Vagina (tissue), 2 donors: ENCODE data around the gene ANKS3. TPM values are rescaled to one million over a fixed set of nuclear protein-coding genes. Genes with fewer than 3 reads are reported as not detected.

Experiments
- DNase-seq, 2 donors: peaks; one replicate each; pipeline ENCODE4 v3.0.0-alpha.2; 2017; ENCODE audit errors: extremely low spot score in 2 of 2
- H3K27ac ChIP-seq: fragments of 200-600 bp; sonication (generic); one replicate; pipeline ENCODE4 v1.5.1; 2019
- H3K27me3 ChIP-seq: fragments of 200-600 bp; sonication (generic); one replicate; pipeline ENCODE4 v1.5.1; 2019
- H3K36me3 ChIP-seq, 2 donors: fragments of 200-600 bp; sonication (generic); one replicate each; pipeline ENCODE4 v1.5.1; 2017 to 2019
- H3K4me1 ChIP-seq: fragments of 200-600 bp; sonication (generic); one replicate; pipeline ENCODE4 v1.5.1; 2019
- H3K4me3 ChIP-seq, 2 donors: fragments of 200-600 bp; sonication (generic); 1 replicate in 1 of 2; 2 replicates in 1 of 2; pipeline ENCODE4 v1.5.1; 2016 to 2019
- H3K9me3 ChIP-seq: fragments of 200-600 bp; sonication (generic); one replicate; pipeline ENCODE4 v1.5.1; 2019
- CTCF ChIP-seq, 3 experiments: fragments of 450-650 bp in 2 of 3; fragments of 200-600 bp in 1 of 3; sonication (generic) in 1 of 3; IDR thresholded peaks; one replicate each; pipeline ENCODE4 v1.5.1; 2017 to 2019; ENCODE audit warnings: antibody characterized with exemption in 3 of 3, mild to moderate bottlenecking in 2 of 3, moderate library complexity in 2 of 3
- POLR2A ChIP-seq, 2 donors: fragments of 450-650 bp; IDR thresholded peaks; one replicate each; pipeline ENCODE4 v1.6.1; 2017; ENCODE audit warnings: antibody characterized with exemption in 2 of 2, mild to moderate bottlenecking in 2 of 2, moderate library complexity in 2 of 2
- POLR2AphosphoS5 ChIP-seq, 2 donors: sonication (generic); formaldehyde crosslinking; IDR thresholded peaks; one replicate each; pipeline ENCODE4 v1.9.0; 2017; ENCODE audit warnings: antibody characterized with exemption in 2 of 2, mild to moderate bottlenecking in 2 of 2, low read depth in 1 of 2; ENCODE audit not compliant: insufficient read depth in 1 of 2
- intact Hi-C: fragments of 100-400 bp; cut with DNase I; formaldehyde crosslinking; loops from one replicate; pipeline ENCODE4 v1.15.1; 2023
- total RNA-seq: library from RNA; depleted of rRNA; stranded (reverse); fragments of >200 nt; gene quantifications from one replicate; pipeline ENCODE4 v1.2.3, GENCODE V29; 2016

The ANKS3 gene
- total RNA-seq, 1 donor from 2014 or later, result 25.3 TPM

DNA sequence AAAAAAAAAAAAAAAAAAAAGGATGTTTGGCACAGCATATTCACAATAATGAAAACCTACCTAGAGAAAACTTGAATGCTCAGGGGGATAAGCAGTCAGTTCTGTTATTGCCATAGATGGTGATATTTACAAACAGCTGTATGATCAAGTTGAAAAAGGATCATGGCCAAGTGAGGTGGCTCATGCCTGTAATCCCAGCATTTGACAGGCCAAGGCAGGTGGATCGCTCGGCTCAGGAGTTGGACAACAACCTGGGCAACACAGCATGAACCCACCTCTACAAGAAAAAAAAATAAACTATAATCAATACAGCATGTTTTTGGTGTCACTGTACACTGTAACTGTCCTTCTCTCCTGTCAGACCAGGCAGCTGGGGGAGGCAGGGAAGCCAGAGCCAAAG lies 19.1 kb downstream of the ANKS3 start:
- Histone ChIP-seq H3K36me3 (peaks cover 0 to 30% of the 10 kb centered on the region in 2 donors), H3K4me1 (no peaks in the 10 kb centered on the region), H3K4me3 (no peak overlapping the region), H3K27me3 (no peaks in the 10 kb centered on the region), H3K9me3 (no peaks in the 10 kb centered on the region), H3K27ac (no peak overlapping the region)
- no peak for TF ChIP-seq POLR2A (IDR thresholded peaks at IDR 0.05)
- no peak for TF ChIP-seq POLR2AphosphoS5 (IDR thresholded peaks at IDR 0.05; ENCODE audit: insufficient read depth in 1 of 2, low read depth in 1 of 2)
- TF ChIP-seq CTCF (IDR thresholded peaks at IDR 0.05), result no peak
- intact Hi-C loops, result no loop called here
- no peak for DNase-seq

- no peaks in the 10 kb centered on the region for H3K27me3 ChIP-seq
Measured at GRCh38 chr16:4713663-4714501, 20.2 kb downstream of the ANKS3 start.

DNA sequence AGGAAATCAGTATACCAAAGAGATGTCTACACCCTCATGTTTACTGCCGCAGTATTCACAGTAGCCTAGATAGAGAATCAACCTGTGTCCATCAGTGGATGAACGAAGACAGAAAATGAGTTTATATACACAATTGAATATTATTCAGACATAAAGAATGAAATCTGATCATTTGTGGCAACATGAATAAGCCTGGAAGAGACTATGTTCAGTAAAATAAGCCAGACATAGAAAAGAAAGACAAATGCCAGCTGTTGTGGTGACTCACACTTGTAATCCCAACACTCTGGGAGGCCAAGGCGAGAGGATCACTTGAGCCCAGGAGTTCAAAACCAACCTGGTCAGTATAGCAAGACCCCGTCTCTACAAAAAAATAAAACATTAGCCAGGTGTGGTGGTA lies 24.6 kb downstream of the ANKS3 start:
- peaks cover 3 to 52% of the 10 kb centered on the region in 2 donors for H3K36me3 ChIP-seq
- TF ChIP-seq POLR2A (IDR thresholded peaks at IDR 0.05), result no peak
- no peak for TF ChIP-seq CTCF (IDR thresholded peaks at IDR 0.05)
- TF ChIP-seq POLR2AphosphoS5 (IDR thresholded peaks at IDR 0.05; ENCODE audit: insufficient read depth in 1 of 2, low read depth in 1 of 2), result no peak

More at GRCh38 chr16:4713663-4714501, 20.2 kb downstream of the ANKS3 start:
- intact Hi-C loops, result no loop called here
- peaks cover 0 to 32% of the 10 kb centered on the region in 2 donors for H3K36me3 ChIP-seq
- H3K4me3 ChIP-seq, result no peak overlapping the region
- H3K27ac ChIP-seq, result no peak overlapping the region
- no peaks in the 10 kb centered on the region for H3K4me1 ChIP-seq
- H3K9me3 ChIP-seq, result no peaks in the 10 kb centered on the region
- TF ChIP-seq POLR2AphosphoS5 (IDR thresholded peaks at IDR 0.05; ENCODE audit: insufficient read depth in 1 of 2, low read depth in 1 of 2) (no peak), POLR2A (IDR thresholded peaks at IDR 0.05) (no peak), CTCF (IDR thresholded peaks at IDR 0.05) (no peak)
- DNase-seq, result no peak

GRCh38 chr16:4706871-4707270 lies 27.2 kb downstream of the ANKS3 start:
- intact Hi-C loops, result no loop called here
- DNase-seq, result no peak
- peaks cover 3 to 39% of the 10 kb centered on the region in 2 donors for H3K36me3 ChIP-seq

More for the DNA sequence above, 24.6 kb downstream of the ANKS3 start:
- H3K9me3 ChIP-seq, result no peaks in the 10 kb centered on the region
- no peaks in the 10 kb centered on the region for H3K4me1 ChIP-seq
- H3K27ac ChIP-seq, result no peak overlapping the region
- DNase-seq, result no peak
- intact Hi-C loops, result no loop called here
- no peak overlapping the region for H3K4me3 ChIP-seq
- no peaks in the 10 kb centered on the region for H3K27me3 ChIP-seq

More at GRCh38 chr16:4706871-4707270, 27.2 kb downstream of the ANKS3 start:
- Histone ChIP-seq H3K27ac (no peak overlapping the region), H3K9me3 (no peaks in the 10 kb centered on the region), H3K4me3 (no peak overlapping the region), H3K4me1 (no peaks in the 10 kb centered on the region), H3K27me3 (no peaks in the 10 kb centered on the region)
- TF ChIP-seq CTCF (IDR thresholded peaks at IDR 0.05) (no peak), POLR2AphosphoS5 (IDR thresholded peaks at IDR 0.05; ENCODE audit: insufficient read depth in 1 of 2, low read depth in 1 of 2) (no peak), POLR2A (IDR thresholded peaks at IDR 0.05) (no peak)
